Activated CD8-positive, alpha-beta T cell treated with anti-CD3 and anti-CD28 coated beads, Interleukin-2, amount 10 ng/mL, durations not matched to agents 7 days and 5 days (primary cell): ENCODE results near the gene FXR1. TPM values are rescaled to one million over a fixed set of nuclear protein-coding genes. Genes with fewer than 3 reads are reported as not detected.

Experiments
- ATAC-seq: fragments of 150-1000 bp; cut with Tn5 transposase; one replicate; pipeline ENCODE4 v1.10.0; 2021; ENCODE audit warnings: moderate library complexity
- CTCF ChIA-PET: fragments of 350-600 bp; sonication (Branson Sonifier 250); formaldehyde crosslinking; loops from one replicate; lab custom pipeline; 2021; ENCODE audit warnings: antibody characterized with exemption; lab: Charles Lee
- POLR2A ChIA-PET: fragments of 350-600 bp; sonication (Branson Sonifier 250); formaldehyde crosslinking; loops from one replicate; lab custom pipeline; 2021; ENCODE audit warnings: antibody characterized with exemption; lab: Charles Lee
- DNase-seq: peaks from one replicate; pipeline ENCODE4 v3.0.0-alpha.2; 2020
- H3K27ac Mint-ChIP-seq: one replicate; pipeline ENCODE4 v1.8.0; 2021; ENCODE audit warnings: mild to moderate bottlenecking, mixed read lengths
- H3K27me3 Mint-ChIP-seq: one replicate; pipeline ENCODE4 v1.8.0; 2021; ENCODE audit warnings: low read depth, mixed read lengths
- H3K36me3 Mint-ChIP-seq: one replicate; pipeline ENCODE4 v1.8.0; 2021; ENCODE audit warnings: low read depth, mixed read lengths
- H3K4me1 Mint-ChIP-seq: one replicate; pipeline ENCODE4 v1.8.0; 2021; ENCODE audit warnings: low read depth, mixed read lengths
- H3K4me3 Mint-ChIP-seq: one replicate; pipeline ENCODE4 v1.8.0; 2021; ENCODE audit warnings: mild to moderate bottlenecking, mixed read lengths
- H3K9me3 Mint-ChIP-seq: one replicate; pipeline ENCODE4 v1.8.0; 2022; ENCODE audit warnings: mixed read lengths; ENCODE audit not compliant: insufficient read depth
- total RNA-seq, 2 experiments: library from RNA; stranded (reverse); gene quantifications; one replicate each; pipeline ENCODE4 v1.2.3, GENCODE V29; 2021

The FXR1 gene
- total RNA-seq, 2 experiments from 2014 or later = 120 to 134 TPM

GRCh38 chr3:181017690-181018089 lies 105.2 kb downstream of the FXR1 start:
- ATAC-seq (no peak), DNase-seq (no peak)
- Mint-ChIP-seq H3K27ac (no peak overlapping the region), H3K4me3 (no peak overlapping the region), H3K27me3 (no peaks in the 10 kb centered on the region), H3K4me1 (no peaks in the 10 kb centered on the region), H3K9me3 (no peaks in the 10 kb centered on the region), H3K36me3 (no peaks in the 10 kb centered on the region)
- CTCF ChIA-PET = no interaction called here
- POLR2A ChIA-PET = no interaction called here

DNA sequence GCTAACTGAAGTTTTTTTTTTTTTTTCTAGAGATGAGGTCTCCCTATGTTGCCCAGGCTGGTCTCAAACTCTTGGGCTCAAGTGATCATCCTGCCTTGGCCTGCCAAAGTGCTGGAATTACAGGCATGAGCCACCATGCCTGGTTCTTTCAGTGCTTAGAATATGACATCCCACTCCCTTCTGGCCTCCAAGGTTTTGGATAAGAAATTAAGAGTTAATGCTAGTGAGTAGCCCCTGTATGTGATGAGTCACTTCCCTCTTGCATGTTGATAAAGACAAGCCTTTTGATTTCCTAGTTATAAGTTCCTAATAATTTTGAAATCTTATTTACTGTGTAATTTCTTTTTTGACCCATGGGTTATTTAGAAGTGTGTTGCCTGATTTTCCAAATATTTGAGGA lies 112.7 kb downstream of the FXR1 start:
- ChIA-PET POLR2A (no interaction called here), CTCF (no interaction called here)
- Mint-ChIP-seq H3K27ac (no peak overlapping the region), H3K4me3 (no peak overlapping the region), H3K36me3 (no peaks in the 10 kb centered on the region), H3K27me3 (no peaks in the 10 kb centered on the region), H3K4me1 (no peaks in the 10 kb centered on the region), H3K9me3 (peaks cover 8% of the 10 kb centered on the region)
- DNase-seq (no peak), ATAC-seq (no peak)

- Mint-ChIP-seq H3K27ac (no peak overlapping the region), H3K4me3 (no peak overlapping the region), H3K4me1 (no peaks in the 10 kb centered on the region), H3K27me3 (no peaks in the 10 kb centered on the region), H3K9me3 (peaks cover 6% of the 10 kb centered on the region), H3K36me3 (no peaks in the 10 kb centered on the region)
- no peak for DNase-seq
- ChIA-PET CTCF (no interaction called here), POLR2A (no interaction called here)
- no peak for ATAC-seq
These were observed 118.5 kb downstream of the FXR1 start for GRCh38 chr3:181030948-181031347.

Other genes with a start within 250 kb of the FXR1 start
- gene CCDC39, start 233.2 kb upstream of the FXR1 start, total RNA-seq = not detected
- gene DNAJC19, start 77.1 kb downstream of the FXR1 start, total RNA-seq = 10 to 100 TPM; 49.1 to 56.6 TPM